Measurements from ENCODE around the gene HLA-B.

HLA-B gene

GRCh38 chr6:31308050-31308844, 48.7 kb downstream of the HLA-B start:
- no peaks in the 10 kb centered on the region for H3K4me1 Mint-ChIP-seq
- H3K27ac Mint-ChIP-seq: no peak overlapping the region
- no peaks in the 10 kb centered on the region for H3K36me3 Mint-ChIP-seq (ENCODE audit: low read depth)
- peaks cover 17% of the 10 kb centered on the region for H3K27me3 Mint-ChIP-seq (ENCODE audit: low read depth, poor library complexity)
- DNase-seq: no peak
- no peaks in the 10 kb centered on the region for H3K9me3 Mint-ChIP-seq
- H3K4me3 Mint-ChIP-seq: no peak overlapping the region
- no peak for TF ChIP-seq CTCF (IDR thresholded peaks at IDR 0.05)

GRCh38 chr6:31307669-31308049, 49.3 kb downstream of the HLA-B start:
- no peak for TF ChIP-seq CTCF (IDR thresholded peaks at IDR 0.05)
- Mint-ChIP-seq H3K4me1 (no peaks in the 10 kb centered on the region), H3K4me3 (no peak overlapping the region), H3K9me3 (no peaks in the 10 kb centered on the region), H3K27ac (no peak overlapping the region), H3K36me3 (ENCODE audit: low read depth) (no peaks in the 10 kb centered on the region), H3K27me3 (ENCODE audit: low read depth, poor library complexity) (peaks cover 23% of the 10 kb centered on the region)
- DNase-seq: no peak

GRCh38 chr6:31305703-31306219, 51.2 kb downstream of the HLA-B start:
- Mint-ChIP-seq H3K4me3 (no peak overlapping the region), H3K36me3 (ENCODE audit: low read depth) (no peaks in the 10 kb centered on the region), H3K4me1 (no peaks in the 10 kb centered on the region), H3K9me3 (no peaks in the 10 kb centered on the region), H3K27me3 (ENCODE audit: low read depth, poor library complexity) (peaks cover 36% of the 10 kb centered on the region), H3K27ac (no peak overlapping the region)
- no peak for TF ChIP-seq CTCF (IDR thresholded peaks at IDR 0.05)
- DNase-seq: no peak

GRCh38 chr6:31304683-31305082, 52.3 kb downstream of the HLA-B start:
- no peaks in the 10 kb centered on the region for H3K4me1 Mint-ChIP-seq
- no peaks in the 10 kb centered on the region for H3K9me3 Mint-ChIP-seq
- H3K36me3 Mint-ChIP-seq (ENCODE audit: low read depth): no peaks in the 10 kb centered on the region

More at GRCh38 chr6:31304683-31305082, 52.3 kb downstream of the HLA-B start:
- Mint-ChIP-seq H3K4me3 (no peak overlapping the region), H3K27me3 (ENCODE audit: low read depth, poor library complexity) (peaks cover 45% of the 10 kb centered on the region), H3K27ac (no peak overlapping the region)
- no peak for TF ChIP-seq CTCF (IDR thresholded peaks at IDR 0.05)
- no peak for DNase-seq

Data from nephron progenitor cell (in vitro differentiated cells).